ENCODE measurements around the gene CLIC5. TPM values are rescaled to one million over a fixed set of nuclear protein-coding genes. Genes with fewer than 3 reads are reported as not detected.

Gene CLIC5
- total and polyA plus RNA-seq, 2 donors (not counting 1 experiment from before 2014, with no cell fraction given) = 0.96 to 0.97 TPM

DNA sequence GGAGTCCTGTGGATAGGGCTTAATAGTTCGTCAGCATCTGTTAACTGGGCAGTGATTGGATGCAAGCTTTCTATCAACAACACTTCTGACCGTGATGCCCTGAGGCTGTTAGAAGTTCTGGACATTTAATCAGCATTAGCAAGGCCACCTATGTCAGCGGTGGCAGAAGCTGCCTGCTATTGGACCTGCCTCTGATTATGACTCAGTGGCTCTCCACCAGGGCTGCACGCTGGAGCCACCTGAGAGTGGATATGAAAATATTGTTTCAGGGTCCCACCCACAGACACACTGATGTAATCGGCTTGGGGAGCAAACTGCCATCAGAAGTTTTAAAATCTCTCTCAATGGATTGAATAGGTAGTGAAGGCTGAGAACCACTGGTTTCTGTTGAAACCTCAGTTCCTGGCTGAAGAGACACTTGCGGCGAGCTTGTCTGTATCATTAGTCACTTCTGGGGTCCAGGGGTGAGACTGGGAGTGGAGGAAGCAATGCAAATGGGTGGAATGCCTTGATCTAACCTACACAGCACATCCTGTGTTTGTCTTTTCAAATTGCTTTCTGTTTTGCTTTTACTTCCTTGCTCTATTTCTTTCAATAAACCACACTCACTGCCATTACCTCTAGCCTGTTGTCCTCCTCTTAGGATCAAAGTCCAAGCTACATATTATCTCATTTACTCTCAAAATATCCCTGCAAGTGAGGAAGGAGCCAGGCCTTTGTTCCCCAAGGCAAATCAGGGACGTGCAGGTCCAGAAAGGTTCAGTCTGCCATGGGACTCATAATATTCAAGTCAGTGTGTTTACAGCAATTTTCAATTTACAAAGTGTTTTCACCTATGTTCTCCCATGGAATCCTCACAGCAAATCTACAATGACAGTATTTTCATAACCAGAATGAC, 4.2 kb downstream of the CLIC5 start:
- ChIA-PET CTCF (no interaction called here), POLR2A (no interaction called here)
- Histone ChIP-seq H2AFZ (ENCODE audit: insufficient read depth, low read depth, low read length, poor library complexity, severe bottlenecking) (peak overlapping the region; percentile 75), H3K4me1 (ENCODE audit: control insufficient read depth in 2 of 2, insufficient read depth in 2 of 2, low read length in 2 of 2) (peaks cover 30 to 35% of the 10 kb centered on the region in 2 donors), H3K4me2 (replicated peaks; ENCODE audit: low read depth, low read length, poor library complexity, severe bottlenecking) (peak overlapping the region; percentile 65), H3K27ac (ENCODE audit: low read length in 2 of 2) (peak overlapping the region; percentile 63 to 64), H3K79me2 (ENCODE audit: control insufficient read depth, insufficient read depth, low read length) (no peaks in the 10 kb centered on the region), H3K9ac (ENCODE audit: low read length) (peak overlapping the region; percentile 51), H4K20me1 (ENCODE audit: control insufficient read depth, insufficient read depth, low read length, poor library complexity, severe bottlenecking) (no peaks in the 10 kb centered on the region), H3K4me3 (ENCODE audit: control extremely low read depth in 1 of 5, extremely low read depth in 1 of 5, insufficient read depth in 1 of 5, low read depth in 2 of 5, low read length in 4 of 5) (peak overlapping the region in 4 of 5 experiments; percentile 10 to 42 (median 23)), H3K36me3 (replicated peaks in 1 of 2; ENCODE audit: control extremely low read depth in 1 of 2, control insufficient read depth in 1 of 2, extremely low read depth in 1 of 2, insufficient read depth in 2 of 2, low read length in 1 of 2) (no peaks in the 10 kb centered on the region), H3K27me3 (replicated peaks in 1 of 4; ENCODE audit: control extremely low read depth in 1 of 4, control insufficient read depth in 3 of 4, insufficient read depth in 4 of 4, low read length in 3 of 4) (peaks cover 0 to 10% (median under 1%) of the 10 kb centered on the region in 4 experiments), H3K9me3 (ENCODE audit: control extremely low read depth in 1 of 3, control insufficient read depth in 2 of 3, insufficient read depth in 1 of 3, low read length in 2 of 3) (peaks cover under 1 to 8% (median 2%) of the 10 kb centered on the region in 3 donors)
- Mint-ChIP-seq H3K9me3 (ENCODE audit: insufficient read depth) (no peaks in the 10 kb centered on the region), H3K4me3 (peak overlapping the region; percentile 69), H3K27me3 (peaks cover 8% of the 10 kb centered on the region), H3K4me1 (peaks cover 44% of the 10 kb centered on the region), H3K27ac (peak overlapping the region; percentile 88)
- ATAC-seq (ENCODE audit: low read depth) (peak; percentile 72), DNase-seq (peak; percentile 55)
- intact Hi-C loops (cut with micrococcal nuclease) = loop anchor here (5.0 kb wide), 1 partner anchor 116 kb away; the partner anchor contains the start of gene ENPP4
- no peak for TF ChIP-seq EZH2 (IDR thresholded peaks at IDR 0.05; ENCODE audit: borderline replicate concordance, insufficient read depth, low read depth, low read length, poor library complexity, severe bottlenecking)
- TF ChIP-seq, protein P1, sequence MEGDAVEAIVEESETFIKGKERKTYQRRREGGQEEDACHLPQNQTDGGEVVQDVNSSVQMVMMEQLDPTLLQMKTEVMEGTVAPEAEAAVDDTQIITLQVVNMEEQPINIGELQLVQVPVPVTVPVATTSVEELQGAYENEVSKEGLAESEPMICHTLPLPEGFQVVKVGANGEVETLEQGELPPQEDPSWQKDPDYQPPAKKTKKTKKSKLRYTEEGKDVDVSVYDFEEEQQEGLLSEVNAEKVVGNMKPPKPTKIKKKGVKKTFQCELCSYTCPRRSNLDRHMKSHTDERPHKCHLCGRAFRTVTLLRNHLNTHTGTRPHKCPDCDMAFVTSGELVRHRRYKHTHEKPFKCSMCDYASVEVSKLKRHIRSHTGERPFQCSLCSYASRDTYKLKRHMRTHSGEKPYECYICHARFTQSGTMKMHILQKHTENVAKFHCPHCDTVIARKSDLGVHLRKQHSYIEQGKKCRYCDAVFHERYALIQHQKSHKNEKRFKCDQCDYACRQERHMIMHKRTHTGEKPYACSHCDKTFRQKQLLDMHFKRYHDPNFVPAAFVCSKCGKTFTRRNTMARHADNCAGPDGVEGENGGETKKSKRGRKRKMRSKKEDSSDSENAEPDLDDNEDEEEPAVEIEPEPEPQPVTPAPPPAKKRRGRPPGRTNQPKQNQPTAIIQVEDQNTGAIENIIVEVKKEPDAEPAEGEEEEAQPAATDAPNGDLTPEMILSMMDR (IDR thresholded peaks at IDR 0.05) = no peak
- 73% methylated on average over 5 of the region's 8 CpGs for WGBS (ENCODE audit: insufficient coverage)

DNA sequence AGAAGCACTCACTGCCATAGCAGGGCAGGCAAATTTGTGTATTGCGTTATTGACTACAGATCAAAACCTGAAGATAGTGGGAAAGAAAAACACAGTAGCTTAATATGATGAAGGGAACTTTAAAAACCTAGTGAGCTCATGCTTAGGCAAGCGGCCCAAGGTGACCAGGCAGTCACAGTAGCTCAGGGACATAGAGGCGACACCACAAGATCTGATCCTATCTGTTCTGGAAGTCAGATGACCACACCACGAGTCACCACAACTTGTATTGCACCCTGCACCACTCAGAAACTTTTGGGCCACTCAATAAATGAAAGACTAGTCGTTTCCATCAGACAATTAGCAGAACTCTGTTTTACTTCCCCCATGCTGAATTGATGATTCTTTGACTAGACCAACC, 4.9 kb downstream of the CLIC5 start:
- H3K36me3 ChIP-seq (replicated peaks in 1 of 2; ENCODE audit: control extremely low read depth in 1 of 2, control insufficient read depth in 1 of 2, extremely low read depth in 1 of 2, insufficient read depth in 2 of 2, low read length in 1 of 2) = no peaks in the 10 kb centered on the region
- H3K9me3 Mint-ChIP-seq (ENCODE audit: insufficient read depth) = no peaks in the 10 kb centered on the region
- peak overlapping the region; percentile 63 to 64 for H3K27ac ChIP-seq (ENCODE audit: low read length in 2 of 2)
- no peak for ATAC-seq (ENCODE audit: low read depth)
- H3K9me3 ChIP-seq (ENCODE audit: control extremely low read depth in 1 of 3, control insufficient read depth in 2 of 3, insufficient read depth in 1 of 3, low read length in 2 of 3) = peaks cover 0 to 4% (median 0%) of the 10 kb centered on the region in 3 donors
- H2AFZ ChIP-seq (ENCODE audit: insufficient read depth, low read depth, low read length, poor library complexity, severe bottlenecking) = peak overlapping the region; percentile 75
- H3K79me2 ChIP-seq (ENCODE audit: control insufficient read depth, insufficient read depth, low read length) = no peaks in the 10 kb centered on the region
- WGBS (ENCODE audit: insufficient coverage) = 86% methylated on average over 3 of the region's 5 CpGs
- H3K27me3 Mint-ChIP-seq = peaks cover 8% of the 10 kb centered on the region
- intact Hi-C loops (cut with micrococcal nuclease) = loop anchor here (5.0 kb wide), 1 partner anchor 117 kb away; the partner anchor contains the start of gene ENPP4
- H4K20me1 ChIP-seq (ENCODE audit: control insufficient read depth, insufficient read depth, low read length, poor library complexity, severe bottlenecking) = no peaks in the 10 kb centered on the region
- POLR2A ChIA-PET = no interaction called here
- peaks cover 27 to 31% of the 10 kb centered on the region in 2 donors for H3K4me1 ChIP-seq (ENCODE audit: control insufficient read depth in 2 of 2, insufficient read depth in 2 of 2, low read length in 2 of 2)
- peaks cover 42% of the 10 kb centered on the region for H3K4me1 Mint-ChIP-seq
- TF ChIP-seq, protein P1 (IDR thresholded peaks at IDR 0.05) = no peak
- TF ChIP-seq EZH2 (IDR thresholded peaks at IDR 0.05; ENCODE audit: borderline replicate concordance, insufficient read depth, low read depth, low read length, poor library complexity, severe bottlenecking) = no peak
- peak overlapping the region; percentile 88 for H3K27ac Mint-ChIP-seq
- CTCF ChIA-PET = no interaction called here
- peak overlapping the region; percentile 65 for H3K4me2 ChIP-seq (replicated peaks; ENCODE audit: low read depth, low read length, poor library complexity, severe bottlenecking)
- peak overlapping the region in 1 of 5 experiments; percentile 42 for H3K4me3 ChIP-seq (ENCODE audit: control extremely low read depth in 1 of 5, extremely low read depth in 1 of 5, insufficient read depth in 1 of 5, low read depth in 2 of 5, low read length in 4 of 5)
- H3K27me3 ChIP-seq (replicated peaks in 1 of 4; ENCODE audit: control extremely low read depth in 1 of 4, control insufficient read depth in 3 of 4, insufficient read depth in 4 of 4, low read length in 3 of 4) = peaks cover 0 to 10% (median 0%) of the 10 kb centered on the region in 4 experiments
- DNase-seq = no peak
- peak overlapping the region; percentile 69 for H3K4me3 Mint-ChIP-seq
- no peak overlapping the region for H3K9ac ChIP-seq (ENCODE audit: low read length)

All from B cell (primary cell).